HG02938 (cell line): ENCODE measurements around the gene IL12RB1.
"Not testable (repeated sequence)": the region's sequence is repeated elsewhere in the genome, so short reads cannot be mapped to it uniquely, and the experiment has no call there.

Experiments used
- ATAC-seq: cut with Tn5 transposase; IDR thresholded peaks from one replicate; pipeline ENCODE4 v1.9.1; 2021; ENCODE audit warnings: mild to moderate bottlenecking, moderate library complexity; ENCODE audit not compliant: unreplicated experiment

Gene IL12RB1

DNA sequence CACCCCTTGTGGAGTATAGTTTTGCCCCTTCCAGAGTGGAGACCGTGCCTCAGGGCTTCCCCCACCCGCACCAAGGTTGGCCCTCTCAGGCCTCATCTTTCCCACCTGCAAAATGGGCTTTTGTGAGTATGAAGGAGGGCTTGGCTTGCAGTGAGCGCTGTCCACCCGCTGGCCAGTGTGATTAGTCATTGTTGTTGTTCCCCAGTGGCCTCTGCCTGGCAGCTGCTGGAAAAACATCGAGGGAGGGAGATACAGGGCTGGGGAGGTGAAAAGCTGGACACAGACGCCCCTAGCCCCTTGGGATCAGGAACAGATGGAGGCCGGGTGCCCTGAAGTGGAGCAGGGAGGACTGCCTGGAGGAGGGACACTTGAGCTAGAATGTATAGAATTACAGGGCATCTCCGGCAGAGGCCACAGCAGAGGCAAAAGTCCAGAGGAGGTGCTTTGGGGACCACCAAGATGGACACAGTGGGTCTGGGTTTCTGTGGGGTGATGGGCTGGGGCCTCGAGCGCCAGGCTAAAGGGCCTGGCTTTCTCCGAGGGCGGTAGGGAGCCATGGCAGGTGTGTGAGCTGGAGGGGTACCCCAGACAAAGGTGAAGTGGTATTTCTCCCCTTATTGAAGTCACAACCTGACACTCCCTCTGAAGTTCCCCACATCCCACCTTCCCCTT is 3.9 kb upstream of the IL12RB1 start:
- ATAC-seq: no peak

DNA sequence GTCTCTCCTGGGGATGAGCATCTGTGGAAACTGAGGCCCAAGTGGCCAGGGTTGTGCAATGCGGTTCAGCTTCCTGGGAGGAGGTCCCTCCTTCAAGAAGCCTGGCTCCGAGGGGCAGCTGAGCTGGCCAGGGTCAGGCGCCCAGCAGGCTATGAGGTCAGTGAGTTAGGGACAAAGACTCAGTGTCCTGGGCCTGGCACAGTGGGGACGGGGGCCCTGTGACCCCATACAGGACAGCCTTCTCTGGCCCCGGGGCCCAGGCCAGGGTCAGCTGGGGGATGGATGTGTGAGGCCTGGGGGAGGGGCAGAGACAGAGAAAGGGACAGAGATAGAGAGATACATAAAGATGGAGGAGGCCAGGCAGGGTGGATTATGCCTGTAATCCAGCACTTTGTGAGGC is 3.0 kb upstream of the IL12RB1 start:
- ATAC-seq: no peak

DNA sequence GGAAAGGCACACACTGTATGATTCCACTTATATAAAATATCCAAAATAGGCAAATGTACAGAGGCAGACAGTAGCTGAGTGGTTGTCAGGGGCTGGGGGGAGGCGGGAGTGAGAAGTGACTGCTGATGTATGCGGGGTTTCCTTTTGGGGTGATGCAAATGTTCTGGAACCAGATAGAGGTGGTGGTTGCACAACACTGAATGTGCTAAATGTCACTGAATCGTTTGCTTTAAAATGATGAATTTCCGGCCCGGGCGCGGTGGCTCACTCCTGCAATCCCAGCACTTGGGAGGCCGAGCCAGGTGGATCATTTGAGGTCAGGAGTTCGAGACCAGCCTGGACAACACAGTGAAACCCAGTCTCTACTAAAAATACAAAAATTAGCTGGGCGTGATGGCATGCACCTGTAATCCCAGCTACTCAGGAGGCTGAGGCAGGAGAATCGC is 2.4 kb upstream of the IL12RB1 start:
- ATAC-seq: not testable (repeated sequence)

DNA sequence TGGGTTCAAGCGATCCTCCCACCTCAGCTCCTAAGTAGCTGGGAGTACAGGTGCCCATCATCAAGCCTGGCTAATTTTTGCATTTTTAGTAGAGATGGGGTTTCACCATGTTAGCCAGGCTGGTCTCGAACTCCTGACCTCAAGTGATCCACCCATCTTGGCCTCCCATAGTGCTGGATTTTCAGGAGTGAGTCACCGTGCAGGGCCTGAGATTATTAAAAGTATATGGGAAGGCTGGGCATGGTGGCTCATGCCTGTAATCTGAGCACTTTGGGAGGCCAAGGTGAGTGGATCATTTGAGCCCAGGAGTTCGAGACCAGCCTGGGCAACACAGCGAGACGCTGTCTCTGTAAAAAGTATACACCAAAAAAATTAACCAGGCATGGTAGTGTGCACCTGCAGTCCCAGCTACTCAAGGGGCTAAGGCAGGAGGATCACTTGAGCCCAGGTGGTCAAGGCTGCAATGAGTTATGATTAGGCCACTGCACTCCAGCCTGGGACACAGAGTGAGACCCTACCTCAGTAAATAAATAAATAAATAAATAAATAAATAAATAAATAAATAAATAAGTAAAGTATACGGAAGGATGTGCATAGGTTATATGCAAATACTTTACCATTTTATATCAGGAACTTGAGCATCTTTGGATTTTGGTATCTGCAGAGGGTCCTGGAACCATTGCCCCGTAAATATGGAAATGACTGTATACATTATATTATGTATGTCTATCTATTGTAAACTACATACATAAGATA is 854 bp downstream of the IL12RB1 start:
- ATAC-seq: no peak

DNA sequence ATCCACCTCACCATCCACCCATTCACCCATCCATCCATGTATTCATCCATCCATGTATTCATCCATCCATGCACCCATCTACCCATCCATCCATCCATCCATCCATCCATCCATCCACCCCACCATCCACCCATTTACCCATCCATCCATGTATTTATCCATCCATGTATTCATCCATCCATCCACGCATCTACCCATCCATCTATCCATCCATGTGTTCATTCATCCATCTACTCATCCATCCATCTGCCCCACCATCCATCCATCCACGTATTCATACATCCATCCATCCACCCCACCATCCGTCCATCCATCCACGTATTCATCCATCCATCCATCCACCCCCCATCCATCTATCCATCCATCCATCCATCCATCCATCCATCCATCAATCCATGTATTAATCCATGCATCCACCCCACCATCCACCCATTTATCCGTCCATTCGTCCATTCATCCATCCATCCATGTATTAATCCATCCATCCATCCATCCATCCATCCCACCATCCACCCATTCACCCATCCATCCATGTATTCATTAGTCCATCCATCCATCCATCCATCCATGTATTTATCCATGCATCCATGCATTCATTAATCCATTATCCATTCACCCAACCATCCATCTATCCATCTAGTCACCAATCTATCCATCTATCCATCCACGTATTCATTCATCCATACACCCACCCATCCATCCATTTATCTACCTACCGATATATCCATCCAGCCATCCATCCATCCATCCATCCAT is 2.6 kb downstream of the IL12RB1 start:
- ATAC-seq: no peak

DNA sequence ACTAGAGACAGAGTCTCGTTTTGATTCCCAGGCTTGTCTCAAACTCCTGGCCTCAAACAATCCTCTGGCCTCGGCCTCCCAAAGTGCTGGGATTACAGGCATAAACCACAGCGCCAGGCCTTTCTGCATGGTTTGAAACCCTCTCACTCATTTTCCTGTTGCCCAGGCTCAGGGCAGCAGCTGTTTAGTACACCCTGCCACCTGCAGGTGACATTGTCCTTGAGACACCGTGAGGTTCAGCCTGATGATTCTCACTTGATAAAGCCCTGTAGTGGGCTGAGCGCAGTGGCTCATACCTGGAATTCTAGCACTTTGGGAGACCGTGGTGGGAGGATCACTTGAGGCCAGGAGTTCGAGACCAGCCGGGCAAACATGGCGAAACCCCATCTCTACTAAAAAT is 12.5 kb downstream of the IL12RB1 start:
- no peak for ATAC-seq

DNA sequence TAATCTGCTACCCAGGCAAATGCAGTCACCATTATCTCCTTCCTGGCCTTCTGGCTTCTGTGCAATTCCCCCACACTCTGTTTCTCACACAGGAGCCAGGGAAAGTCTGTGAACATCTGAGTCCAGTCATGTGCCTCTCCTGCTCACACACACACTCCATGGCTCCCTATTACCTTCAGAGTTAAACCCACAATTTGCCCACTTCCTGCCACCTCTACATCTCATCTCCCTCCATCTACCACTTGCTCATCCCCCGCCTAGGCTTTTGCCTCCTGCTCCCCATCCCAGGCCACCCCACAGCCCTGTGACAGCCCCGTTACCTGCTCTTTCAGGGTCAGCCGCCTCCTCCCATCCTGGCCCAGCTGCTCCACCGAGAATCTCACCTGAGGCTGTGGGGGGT is 13.5 kb downstream of the IL12RB1 start:
- ATAC-seq: no peak

DNA sequence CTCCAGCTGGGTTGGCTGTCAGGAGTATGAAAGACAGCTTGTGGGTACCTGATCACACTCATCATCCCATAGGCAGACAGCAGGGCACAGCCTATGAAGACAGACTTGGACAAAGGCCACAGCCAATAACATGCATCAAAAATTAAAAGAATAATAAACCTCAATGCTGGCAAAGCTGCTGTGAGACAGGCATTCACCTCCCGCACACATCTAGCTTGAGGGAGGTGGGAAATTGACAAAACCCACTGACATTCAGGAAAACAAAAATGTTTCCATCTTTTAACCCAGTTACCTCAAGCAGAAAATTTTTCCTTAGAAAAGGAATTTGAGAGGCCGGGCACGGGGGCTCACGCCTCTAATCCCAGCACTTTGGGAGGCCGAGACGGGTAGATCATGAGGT is 14.4 kb downstream of the IL12RB1 start:
- no peak for ATAC-seq

DNA sequence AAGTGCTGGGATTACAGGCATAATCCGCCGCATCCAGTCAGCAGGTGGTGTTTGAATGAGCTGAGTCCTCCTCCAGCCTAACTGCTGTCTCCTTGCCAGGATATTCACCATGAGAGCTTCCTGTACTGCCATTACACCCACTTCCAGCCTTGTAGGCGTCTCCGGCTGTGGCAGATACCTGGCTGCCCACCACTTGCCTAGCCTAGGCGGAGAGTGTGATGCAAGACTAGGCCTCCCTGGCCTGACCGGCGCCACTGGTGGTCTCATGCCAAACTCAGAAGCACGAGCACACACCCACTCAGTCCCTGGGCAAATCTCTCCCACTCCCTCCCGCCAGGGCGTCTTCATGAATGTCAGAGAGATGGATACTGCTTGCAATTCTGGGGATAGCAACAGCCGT is 16.6 kb downstream of the IL12RB1 start:
- no peak for ATAC-seq

DNA sequence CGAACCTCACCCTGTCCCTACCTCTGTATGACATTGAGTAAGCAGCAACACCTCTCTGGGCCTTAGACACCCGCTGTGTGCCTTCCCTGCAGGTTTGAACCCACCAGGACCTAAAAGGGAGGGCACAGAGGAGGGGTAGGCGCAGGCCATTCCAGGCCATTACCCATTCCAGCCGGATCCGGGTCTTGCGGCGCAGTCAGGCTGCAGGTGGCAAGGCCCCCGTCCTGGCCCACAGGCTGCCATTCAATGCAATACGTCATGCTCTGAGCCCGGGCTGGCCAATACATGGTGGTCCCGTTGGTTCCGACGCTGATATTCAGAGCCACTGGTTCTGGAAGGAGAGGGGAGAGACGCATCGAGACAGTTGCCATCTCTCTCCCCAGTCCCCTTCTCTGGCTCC is 17.4 kb downstream of the IL12RB1 start:
- no peak for ATAC-seq

DNA sequence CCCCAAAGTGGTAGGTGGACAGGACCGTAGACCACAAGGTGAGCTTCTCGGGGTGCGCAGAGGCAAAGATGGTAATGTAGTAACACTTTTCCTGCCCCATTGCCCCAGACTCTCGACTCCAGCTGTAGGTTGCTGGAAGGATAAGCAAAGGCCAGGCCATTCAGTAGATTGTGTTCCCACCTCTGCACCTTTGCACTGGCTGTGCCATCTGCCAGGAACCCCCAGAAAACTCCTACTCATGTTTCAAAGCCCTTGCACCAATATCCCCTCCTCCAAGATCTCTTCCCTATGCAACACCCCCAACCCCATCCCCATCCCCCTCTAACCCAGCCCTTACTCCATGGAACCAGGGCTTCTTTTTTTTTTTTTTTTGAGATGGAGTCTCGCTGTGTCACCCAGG is 18.3 kb downstream of the IL12RB1 start:
- ATAC-seq: no peak

DNA sequence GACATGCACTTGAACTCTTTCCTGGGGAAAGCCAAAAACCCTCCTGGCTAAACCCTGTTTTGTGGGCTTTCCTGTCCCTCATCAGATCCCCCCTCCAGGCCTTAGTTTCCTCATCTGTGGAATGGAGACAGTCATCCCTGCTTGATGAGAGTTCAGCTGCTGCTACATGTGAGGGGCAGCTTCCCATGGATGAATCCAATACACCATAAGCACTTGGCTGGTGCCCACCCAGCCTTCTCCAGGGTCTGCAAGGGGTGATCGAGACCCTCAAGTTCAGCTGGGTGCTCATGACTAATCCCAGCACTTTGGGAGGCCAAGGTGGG is 21.6 kb downstream of the IL12RB1 start:
- ATAC-seq: no peak

DNA sequence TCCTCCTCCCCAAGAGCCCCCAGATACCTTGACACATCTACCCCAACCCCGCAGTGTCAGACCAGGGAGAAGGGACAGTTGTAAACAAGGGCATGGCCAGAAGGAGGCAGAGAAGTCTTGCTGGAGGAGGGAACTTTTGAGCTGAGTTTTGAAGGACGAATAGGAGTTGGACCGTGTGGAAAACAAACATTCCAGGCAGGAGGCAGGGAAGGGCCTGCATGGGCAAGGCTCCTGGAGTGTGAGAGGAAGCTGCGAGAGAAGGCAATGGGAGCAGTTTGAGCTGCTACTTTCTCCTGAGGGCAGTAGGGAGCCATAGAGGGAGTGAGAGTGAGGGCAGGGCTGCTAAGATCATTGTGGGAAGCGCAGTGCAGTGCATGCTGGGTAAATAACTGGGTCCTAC is 23.3 kb downstream of the IL12RB1 start:
- no peak for ATAC-seq

DNA sequence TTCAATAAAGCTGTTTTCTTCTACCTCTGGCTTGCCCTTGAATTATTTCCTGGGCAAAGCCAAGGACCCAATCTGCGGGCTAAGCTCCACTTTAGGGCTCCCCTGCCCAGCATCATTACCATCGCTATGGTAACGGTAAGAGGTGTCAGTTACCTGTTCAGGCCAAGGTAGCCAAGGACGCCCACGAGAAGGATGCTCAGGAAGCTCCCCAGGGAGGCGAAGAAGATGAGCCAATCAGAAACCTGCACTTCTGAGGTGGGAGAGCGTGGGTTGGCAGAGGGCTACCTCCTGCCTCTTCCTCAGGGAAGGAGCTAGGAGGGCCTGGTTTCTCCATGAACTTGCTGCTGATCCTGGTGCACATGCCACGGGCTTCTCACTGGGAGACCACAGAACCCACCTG is 24.7 kb downstream of the IL12RB1 start:
- no peak for ATAC-seq

DNA sequence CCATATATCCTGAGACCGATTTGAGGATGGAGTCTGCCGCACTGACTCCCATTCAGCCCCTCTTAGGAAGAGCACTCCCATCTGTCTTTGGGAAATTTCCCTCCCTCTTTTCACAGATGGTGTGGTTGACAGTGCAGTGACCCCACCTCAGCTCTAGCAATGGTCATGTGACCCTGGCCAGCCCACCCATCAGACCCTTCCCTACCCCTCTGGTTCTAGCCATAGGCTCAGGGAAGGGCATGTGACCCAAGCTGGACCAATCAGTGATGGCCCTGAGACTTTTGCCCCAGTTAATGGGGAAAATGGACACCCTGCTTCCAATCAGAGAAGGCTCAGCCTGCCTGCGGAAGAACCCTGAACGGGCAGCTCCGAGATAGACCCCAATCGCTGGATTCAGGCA is 26.3 kb downstream of the IL12RB1 start:
- ATAC-seq: no peak

DNA sequence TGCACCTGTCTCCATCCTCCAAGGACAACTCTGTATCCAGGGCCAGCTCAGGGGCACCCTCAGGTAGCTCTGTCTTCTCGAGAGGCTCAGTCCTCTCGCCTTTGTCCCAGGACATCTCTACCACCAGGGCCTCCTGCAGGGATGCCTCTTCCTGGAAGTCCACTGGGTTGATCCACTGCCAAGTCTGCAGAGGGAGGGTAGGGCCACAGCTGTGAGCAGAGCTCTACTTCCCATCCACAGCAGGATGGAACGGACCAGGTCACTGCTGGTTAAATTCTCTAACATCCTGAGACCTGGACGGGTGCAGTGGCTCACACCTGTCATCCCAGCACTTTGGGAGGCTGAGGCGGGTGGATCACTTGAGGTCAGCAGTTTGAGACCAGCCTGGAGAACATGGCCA is 26.8 kb downstream of the IL12RB1 start:
- no peak for ATAC-seq

DNA sequence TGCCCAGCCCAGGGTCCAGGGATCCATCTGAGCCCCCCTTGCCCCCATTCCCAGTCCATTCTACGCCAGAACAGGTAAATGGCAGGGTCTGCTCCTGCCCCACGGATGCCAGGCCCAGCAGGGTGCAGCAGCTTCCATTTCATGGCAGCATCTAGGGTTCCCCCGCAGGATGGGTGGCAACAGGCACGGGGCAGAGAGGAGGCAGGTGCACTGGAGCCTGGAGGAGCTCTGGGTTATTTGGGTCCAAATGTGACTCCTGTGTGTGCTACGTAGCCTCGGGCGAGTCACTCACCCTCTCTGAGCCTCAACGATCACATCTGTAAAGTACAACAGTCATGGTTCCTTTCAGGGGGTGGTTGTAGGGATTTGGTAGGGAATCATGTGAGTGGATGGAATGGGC is 27.4 kb downstream of the IL12RB1 start:
- no peak for ATAC-seq

DNA sequence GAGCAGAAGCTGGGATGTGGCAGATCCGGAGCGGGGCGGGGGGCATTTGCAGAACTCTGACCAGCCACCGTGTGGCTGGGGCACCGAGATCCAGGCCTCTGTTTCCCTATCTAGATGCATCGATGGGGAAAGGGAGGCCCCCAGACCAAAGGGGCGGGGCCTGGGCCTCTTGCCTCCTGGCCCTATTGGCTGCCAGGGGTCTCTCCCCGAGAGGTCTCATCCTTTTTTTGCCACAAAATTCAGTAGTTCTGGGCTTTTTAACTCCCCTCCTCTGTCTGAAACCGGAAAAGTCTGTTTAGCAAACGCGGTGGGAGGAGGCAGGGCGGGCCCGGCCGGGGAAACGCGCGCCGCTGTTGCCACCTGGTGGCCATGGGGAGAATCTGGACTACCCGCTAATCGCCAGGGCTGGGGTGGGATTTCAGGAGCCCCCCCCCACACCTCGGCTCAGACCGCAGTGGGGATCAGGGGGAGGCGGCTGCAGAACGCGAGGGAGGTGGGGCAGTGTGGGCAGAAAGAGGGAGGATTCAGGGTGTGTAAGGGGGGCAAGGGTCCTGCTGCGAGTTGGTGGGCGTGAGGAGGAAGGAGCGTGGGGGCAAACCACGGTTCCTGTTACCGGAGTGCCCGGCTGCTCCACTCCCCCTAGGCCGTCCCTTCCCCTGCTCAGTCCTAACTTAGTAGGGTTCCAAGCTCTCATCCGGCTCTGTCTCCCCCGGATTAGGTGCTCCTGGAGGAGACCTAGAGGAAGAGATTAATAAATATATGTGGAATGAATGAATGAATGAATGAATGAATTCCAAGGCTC is 28.3 kb downstream of the IL12RB1 start:
- ATAC-seq: no peak

DNA sequence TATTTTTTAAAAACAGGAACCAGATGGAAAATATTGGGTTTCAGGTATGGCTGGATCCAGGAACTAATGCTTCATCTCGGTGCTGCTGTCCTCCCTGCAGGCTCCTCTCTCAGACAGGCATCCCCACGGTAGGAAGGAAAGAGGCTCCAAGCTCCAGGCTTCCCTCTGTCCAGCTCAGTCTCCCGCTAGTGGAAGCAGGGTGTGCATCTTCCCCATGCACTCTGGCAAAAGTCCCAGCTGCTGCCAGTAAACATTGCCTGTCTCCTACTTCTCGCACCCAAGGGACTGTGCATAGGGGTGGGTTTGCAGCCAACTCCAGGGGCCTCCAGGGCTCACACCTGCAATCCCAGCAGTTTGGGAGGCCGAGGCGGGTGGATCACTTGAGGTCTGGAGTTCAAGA is 29.2 kb downstream of the IL12RB1 start:
- no peak for ATAC-seq

DNA sequence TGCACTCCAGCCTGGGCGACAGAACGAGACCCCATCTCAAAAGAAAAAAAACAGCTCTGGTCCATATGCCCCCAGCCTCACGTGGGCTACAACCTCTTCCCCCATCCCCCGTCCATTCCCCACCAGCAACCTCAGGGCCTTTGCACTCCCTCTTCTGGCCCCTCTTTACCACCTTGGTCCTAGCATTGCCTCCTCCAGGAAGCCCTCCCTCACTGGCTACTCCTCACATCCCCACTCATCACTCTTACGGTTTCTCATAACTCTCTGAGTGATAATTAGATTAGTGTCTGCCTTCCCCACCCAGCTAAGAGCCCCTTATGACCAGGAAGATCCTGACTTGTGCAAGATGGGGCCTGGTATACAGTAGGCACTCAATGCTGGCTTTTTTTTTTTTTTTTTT is 30.8 kb downstream of the IL12RB1 start:
- ATAC-seq: no peak

DNA sequence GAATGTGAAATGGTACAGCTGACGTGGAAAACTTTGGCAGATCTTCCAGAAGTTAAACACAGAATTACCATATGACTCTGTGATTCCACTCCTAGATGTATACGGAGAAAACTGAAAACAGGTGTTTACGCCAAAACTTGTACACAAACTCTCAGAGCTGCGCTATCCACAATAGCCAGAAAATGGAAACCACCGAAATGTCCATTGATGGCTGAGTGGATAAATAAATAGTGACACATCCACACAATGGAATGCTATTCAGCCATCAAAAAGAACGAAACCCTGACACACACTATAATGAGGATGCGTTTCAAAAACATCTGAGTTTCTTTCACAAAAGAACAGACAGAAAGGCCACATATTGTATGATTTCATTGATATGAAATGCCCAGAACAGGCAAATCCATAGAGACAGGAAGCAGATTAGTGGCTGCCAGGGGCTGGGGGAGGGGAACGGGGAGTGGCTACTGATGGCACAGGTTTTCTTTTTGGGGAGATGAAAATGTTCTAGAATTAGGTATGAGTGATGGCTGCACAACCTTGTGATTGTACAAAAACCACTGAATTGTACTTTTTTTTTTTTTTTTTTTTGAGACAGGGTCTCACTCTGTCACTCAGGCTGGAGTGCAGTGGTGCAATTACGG is 33.0 kb downstream of the IL12RB1 start:
- ATAC-seq: no peak
